K562 (cell line): ENCODE data around the gene BAHD1. TPM values are rescaled to one million over a fixed set of nuclear protein-coding genes. Genes with fewer than 3 reads are reported as not detected.

Experiments
- BCL6 ChIP-seq: fragments of 250-450 bp; sonication (Bioruptor Pico); IDR thresholded peaks from 2 replicates; pipeline ENCODE4 v1.4.0; 2020
- BMI1 ChIP-seq: fragments of 150-350 bp; IDR thresholded peaks from 2 replicates; pipeline ENCODE4 v1.6.1; 2014; ENCODE audit warnings: low read length
- DACH1 ChIP-seq: fragments of 450-650 bp; IDR thresholded peaks from 2 replicates; pipeline ENCODE4 v1.6.1; 2018; ENCODE audit not compliant: partially characterized antibody
- DPF2 ChIP-seq: fragments of 450-650 bp; IDR thresholded peaks from 2 replicates; pipeline ENCODE4 v1.6.1; 2016
- HDAC1 ChIP-seq, 2 experiments: fragments of 450-650 bp; IDR thresholded peaks; 2 replicates each; pipeline ENCODE4 v1.6.1; 2016 to 2017; ENCODE audit warnings: inconsistent platforms in 1 of 2, mild to moderate bottlenecking in 1 of 2, moderate library complexity in 1 of 2
- MEIS2 ChIP-seq: fragments of 450-650 bp; IDR thresholded peaks from 2 replicates; pipeline ENCODE4 v1.6.1; 2014; ENCODE audit warnings: mild to moderate bottlenecking; ENCODE audit not compliant: partially characterized antibody
- PCBP1 ChIP-seq: fragments of 200-400 bp; formaldehyde crosslinking; IDR thresholded peaks from 2 replicates; pipeline ENCODE4 v1.6.1; 2018; ENCODE audit warnings: mild to moderate bottlenecking, low read depth, low read length; ENCODE audit not compliant: poor library complexity, severe bottlenecking
- PHTF2 ChIP-seq: fragments of 250-450 bp; sonication (Bioruptor Pico); IDR thresholded peaks from 2 replicates; pipeline ENCODE4 v1.5.0; 2021; ENCODE audit warnings: mild to moderate bottlenecking
- POLR2B ChIP-seq: fragments of 450-650 bp; IDR thresholded peaks from 2 replicates; pipeline ENCODE4 v1.6.1; 2018; ENCODE audit warnings: low read depth; ENCODE audit not compliant: partially characterized antibody
- TCFL5 ChIP-seq: fragments of 250-450 bp; sonication (Bioruptor Pico); conservative IDR thresholded peaks from 2 replicates; pipeline ENCODE4 v1.6.1; 2021; ENCODE audit warnings: mild to moderate bottlenecking, moderate library complexity, matching md5 sums
- ZNF197 ChIP-seq: fragments of 200-800 bp; sonication (Bioruptor generic); IDR thresholded peaks from 2 replicates; pipeline ENCODE4 v1.6.1; 2016; ENCODE audit warnings: low read depth, missing genetic modification characterization, missing compliant biosample characterization
- ZNF384 ChIP-seq: IDR thresholded peaks from 2 replicates; pipeline ENCODE4 v1.6.1; 2012; ENCODE audit warnings: low read depth, low read length, improper control_type of control experiment
- ZNF586 ChIP-seq: fragments of 450-650 bp; formaldehyde crosslinking; conservative IDR thresholded peaks from 2 replicates; pipeline ENCODE4 v1.4.0; 2020; ENCODE audit warnings: mild to moderate bottlenecking, moderate library complexity
- ZNF766 ChIP-seq: fragments of 200-800 bp; sonication (Bioruptor generic); conservative IDR thresholded peaks from 2 replicates; pipeline ENCODE4 v1.6.1; 2016; ENCODE audit warnings: missing genetic modification characterization, missing compliant biosample characterization
- polyA plus RNA-seq, 8 experiments: library from polyadenylated mRNA; depleted of rRNA in 4 of 8; stranded (reverse) in 5 of 8; unstranded in 3 of 8; fragments of >200 nt; fragmentation: Nextera tagmentation in 2 of 8; fragmentation: Illumina TruSeq in 1 of 8; extraction: Ambion mirVana in 2 of 8; extraction: Trizol in 1 of 8; gene quantifications; 2 replicates each; pipeline versions ENCODE4 v1.2.1 to v1.2.3, GENCODE V29; 2011 to 2014; ENCODE audit warnings: inconsistent platforms in 1 of 8, missing spikeins in 1 of 8
- total RNA-seq, 7 experiments: library from RNA; depleted of rRNA in 6 of 7; stranded (reverse); fragments of >200 nt in 6 of 7; fragmentation: Illumina TruSeq in 2 of 7; extraction: Trizol in 2 of 7; gene quantifications; 2 replicates each; pipeline versions ENCODE4 v1.2.1 to v1.2.3, GENCODE V29; 2011 to 2021; ENCODE audit warnings: low replicate concordance in 1 of 7
- TF ChIP-seq, protein P1 (sequence below): fragments of 450-650 bp; IDR thresholded peaks from 2 replicates; pipeline ENCODE4 v1.6.1; 2016
- TF ChIP-seq, protein P2 (sequence below): fragments of 450-650 bp; IDR thresholded peaks from 2 replicates; pipeline ENCODE4 v1.6.1; 2018; ENCODE audit not compliant: partially characterized antibody
- TF ChIP-seq, protein P3 (sequence below): fragments of 450-650 bp; IDR thresholded peaks from one replicate; pipeline ENCODE4 v1.6.1; 2018; ENCODE audit warnings: mild to moderate bottlenecking, moderate library complexity; ENCODE audit not compliant: partially characterized antibody
- TF ChIP-seq, protein P4 (sequence below), 3 experiments: IDR thresholded peaks in 2 of 3; conservative IDR thresholded peaks in 1 of 3; 2 replicates each; pipeline ENCODE4 v1.5.1; 2011 to 2012; ENCODE audit warnings: low read length in 3 of 3, mild to moderate bottlenecking in 3 of 3, control low read depth in 2 of 3, improper control_type of control experiment in 1 of 3, inconsistent platforms in 1 of 3, low read depth in 1 of 3, mixed read lengths in 1 of 3, moderate library complexity in 1 of 3; ENCODE audit not compliant: insufficient read depth in 2 of 3
- TF ChIP-seq, protein P5 (sequence below): sonication (generic); formaldehyde crosslinking; IDR thresholded peaks from 2 replicates; pipeline ENCODE4 v1.8.0; 2022; ENCODE audit warnings: missing genetic modification reagents, mild to moderate bottlenecking, moderate library complexity, borderline replicate concordance

BAHD1 gene
- total and polyA plus RNA-seq, 9 of the 15 experiments (the other 6 are each of a cell fraction or from before 2014, with no cell fraction given), result 0.55 to 38.5 (median 11.5) TPM

DNA sequence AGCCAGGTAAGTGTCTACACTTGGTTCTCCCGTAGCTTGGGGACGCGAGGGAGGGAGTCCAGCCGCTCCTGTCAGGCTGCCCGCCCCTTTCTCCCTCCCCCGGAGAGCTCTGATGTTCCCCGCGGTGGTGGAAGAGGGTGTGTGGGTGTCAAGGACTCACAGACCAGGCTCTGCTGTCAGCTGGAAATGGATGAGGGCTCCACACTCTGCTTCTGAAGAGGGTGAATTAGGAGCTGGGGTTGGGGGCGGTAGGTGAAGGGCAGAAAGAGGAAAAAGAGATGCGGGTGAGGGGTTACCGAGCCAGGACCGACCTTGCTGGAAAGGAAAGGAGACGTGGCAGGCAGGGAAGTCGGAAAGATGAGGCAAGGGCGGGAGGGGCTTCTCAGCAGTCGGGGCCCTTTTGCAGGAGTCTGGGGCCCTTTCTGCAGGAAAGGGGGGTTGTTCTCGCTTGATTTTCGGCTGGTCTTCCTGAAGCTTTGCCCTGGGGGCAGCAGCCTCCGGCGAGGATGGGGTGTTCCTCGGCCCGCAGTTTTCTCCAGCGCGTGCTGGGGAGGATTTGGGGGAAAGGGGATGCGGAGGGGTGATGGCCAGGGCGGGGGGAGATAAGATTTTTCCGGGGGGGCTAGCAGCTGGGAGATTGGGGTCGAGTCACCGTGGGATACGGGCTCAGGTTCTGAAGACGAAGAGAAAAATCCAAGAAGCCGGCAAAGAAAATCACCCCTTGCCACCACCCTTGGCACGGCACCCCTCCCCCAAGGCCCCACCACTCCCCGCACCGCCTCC lies 602 bp upstream of the BAHD1 start (continued):
- TF ChIP-seq, protein P1, sequence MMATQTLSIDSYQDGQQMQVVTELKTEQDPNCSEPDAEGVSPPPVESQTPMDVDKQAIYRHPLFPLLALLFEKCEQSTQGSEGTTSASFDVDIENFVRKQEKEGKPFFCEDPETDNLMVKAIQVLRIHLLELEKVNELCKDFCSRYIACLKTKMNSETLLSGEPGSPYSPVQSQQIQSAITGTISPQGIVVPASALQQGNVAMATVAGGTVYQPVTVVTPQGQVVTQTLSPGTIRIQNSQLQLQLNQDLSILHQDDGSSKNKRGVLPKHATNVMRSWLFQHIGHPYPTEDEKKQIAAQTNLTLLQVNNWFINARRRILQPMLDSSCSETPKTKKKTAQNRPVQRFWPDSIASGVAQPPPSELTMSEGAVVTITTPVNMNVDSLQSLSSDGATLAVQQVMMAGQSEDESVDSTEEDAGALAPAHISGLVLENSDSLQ, result peak; percentile 73
- TF ChIP-seq DACH1, result peak; percentile 55
- no peak for TF ChIP-seq ZNF586 (CRISPR knock-in tag)
- TF ChIP-seq DPF2, result 0 out of 2 replicates have a peak, but pooled peaks have one; percentile 63
- TF ChIP-seq POLR2B, result peak; percentile 46
- TF ChIP-seq PCBP1, result no peak
- TF ChIP-seq, protein P2, sequence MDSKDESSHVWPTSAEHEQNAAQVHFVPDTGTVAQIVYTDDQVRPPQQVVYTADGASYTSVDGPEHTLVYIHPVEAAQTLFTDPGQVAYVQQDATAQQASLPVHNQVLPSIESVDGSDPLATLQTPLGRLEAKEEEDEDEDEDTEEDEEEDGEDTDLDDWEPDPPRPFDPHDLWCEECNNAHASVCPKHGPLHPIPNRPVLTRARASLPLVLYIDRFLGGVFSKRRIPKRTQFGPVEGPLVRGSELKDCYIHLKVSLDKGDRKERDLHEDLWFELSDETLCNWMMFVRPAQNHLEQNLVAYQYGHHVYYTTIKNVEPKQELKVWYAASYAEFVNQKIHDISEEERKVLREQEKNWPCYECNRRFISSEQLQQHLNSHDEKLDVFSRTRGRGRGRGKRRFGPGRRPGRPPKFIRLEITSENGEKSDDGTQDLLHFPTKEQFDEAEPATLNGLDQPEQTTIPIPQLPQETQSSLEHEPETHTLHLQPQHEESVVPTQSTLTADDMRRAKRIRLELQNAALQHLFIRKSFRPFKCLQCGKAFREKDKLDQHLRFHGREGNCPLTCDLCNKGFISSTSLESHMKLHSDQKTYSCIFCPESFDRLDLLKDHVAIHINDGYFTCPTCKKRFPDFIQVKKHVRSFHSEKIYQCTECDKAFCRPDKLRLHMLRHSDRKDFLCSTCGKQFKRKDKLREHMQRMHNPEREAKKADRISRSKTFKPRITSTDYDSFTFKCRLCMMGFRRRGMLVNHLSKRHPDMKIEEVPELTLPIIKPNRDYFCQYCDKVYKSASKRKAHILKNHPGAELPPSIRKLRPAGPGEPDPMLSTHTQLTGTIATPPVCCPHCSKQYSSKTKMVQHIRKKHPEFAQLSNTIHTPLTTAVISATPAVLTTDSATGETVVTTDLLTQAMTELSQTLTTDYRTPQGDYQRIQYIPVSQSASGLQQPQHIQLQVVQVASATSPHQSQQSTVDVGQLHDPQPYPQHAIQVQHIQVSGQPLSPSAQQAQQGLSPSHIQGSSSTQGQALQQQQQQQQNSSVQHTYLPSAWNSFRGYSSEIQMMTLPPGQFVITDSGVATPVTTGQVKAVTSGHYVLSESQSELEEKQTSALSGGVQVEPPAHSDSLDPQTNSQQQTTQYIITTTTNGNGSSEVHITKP, result peak; percentile 61
- TF ChIP-seq ZNF766, result no peak
- TF ChIP-seq, protein P3, sequence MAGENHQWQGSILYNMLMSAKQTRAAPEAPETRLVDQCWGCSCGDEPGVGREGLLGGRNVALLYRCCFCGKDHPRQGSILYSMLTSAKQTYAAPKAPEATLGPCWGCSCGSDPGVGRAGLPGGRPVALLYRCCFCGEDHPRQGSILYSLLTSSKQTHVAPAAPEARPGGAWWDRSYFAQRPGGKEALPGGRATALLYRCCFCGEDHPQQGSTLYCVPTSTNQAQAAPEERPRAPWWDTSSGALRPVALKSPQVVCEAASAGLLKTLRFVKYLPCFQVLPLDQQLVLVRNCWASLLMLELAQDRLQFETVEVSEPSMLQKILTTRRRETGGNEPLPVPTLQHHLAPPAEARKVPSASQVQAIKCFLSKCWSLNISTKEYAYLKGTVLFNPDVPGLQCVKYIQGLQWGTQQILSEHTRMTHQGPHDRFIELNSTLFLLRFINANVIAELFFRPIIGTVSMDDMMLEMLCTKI, result no peak
- TF ChIP-seq BMI1, result no peak
- TF ChIP-seq, protein P4, sequence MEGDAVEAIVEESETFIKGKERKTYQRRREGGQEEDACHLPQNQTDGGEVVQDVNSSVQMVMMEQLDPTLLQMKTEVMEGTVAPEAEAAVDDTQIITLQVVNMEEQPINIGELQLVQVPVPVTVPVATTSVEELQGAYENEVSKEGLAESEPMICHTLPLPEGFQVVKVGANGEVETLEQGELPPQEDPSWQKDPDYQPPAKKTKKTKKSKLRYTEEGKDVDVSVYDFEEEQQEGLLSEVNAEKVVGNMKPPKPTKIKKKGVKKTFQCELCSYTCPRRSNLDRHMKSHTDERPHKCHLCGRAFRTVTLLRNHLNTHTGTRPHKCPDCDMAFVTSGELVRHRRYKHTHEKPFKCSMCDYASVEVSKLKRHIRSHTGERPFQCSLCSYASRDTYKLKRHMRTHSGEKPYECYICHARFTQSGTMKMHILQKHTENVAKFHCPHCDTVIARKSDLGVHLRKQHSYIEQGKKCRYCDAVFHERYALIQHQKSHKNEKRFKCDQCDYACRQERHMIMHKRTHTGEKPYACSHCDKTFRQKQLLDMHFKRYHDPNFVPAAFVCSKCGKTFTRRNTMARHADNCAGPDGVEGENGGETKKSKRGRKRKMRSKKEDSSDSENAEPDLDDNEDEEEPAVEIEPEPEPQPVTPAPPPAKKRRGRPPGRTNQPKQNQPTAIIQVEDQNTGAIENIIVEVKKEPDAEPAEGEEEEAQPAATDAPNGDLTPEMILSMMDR (IDR thresholded peaks at IDR 0.05 in 2 of 3, conservative IDR thresholded peaks at IDR 0.05 in 1 of 3; ENCODE audit: insufficient read depth in 2 of 3, low read depth in 1 of 3, low read length in 3 of 3), result no peak
- TF ChIP-seq BCL6, result no peak
- TF ChIP-seq PHTF2 (CRISPR knock-in tag), result no peak
- TF ChIP-seq ZNF384, result no peak
- TF ChIP-seq TCFL5 (CRISPR knock-in tag), result no peak
- peak in 1 of 2 experiments; percentile 72; a peak in 2 of 4 replicates for TF ChIP-seq HDAC1 (IDR thresholded peaks at IDR 0.05)
- TF ChIP-seq, protein P5, sequence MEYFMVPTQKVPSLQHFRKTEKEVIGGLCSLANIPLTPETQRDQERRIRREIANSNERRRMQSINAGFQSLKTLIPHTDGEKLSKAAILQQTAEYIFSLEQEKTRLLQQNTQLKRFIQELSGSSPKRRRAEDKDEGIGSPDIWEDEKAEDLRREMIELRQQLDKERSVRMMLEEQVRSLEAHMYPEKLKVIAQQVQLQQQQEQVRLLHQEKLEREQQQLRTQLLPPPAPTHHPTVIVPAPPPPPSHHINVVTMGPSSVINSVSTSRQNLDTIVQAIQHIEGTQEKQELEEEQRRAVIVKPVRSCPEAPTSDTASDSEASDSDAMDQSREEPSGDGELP (CRISPR knock-in tag), result peak; percentile 89
- peak; percentile 60 for TF ChIP-seq MEIS2
- TF ChIP-seq ZNF197 (CRISPR knock-in tag), result no peak
